Heart right ventricle (tissue), 16 donors: ENCODE data around the gene NMNAT3. TPM values are rescaled to one million over a fixed set of nuclear protein-coding genes. Genes with fewer than 3 reads are reported as not detected.

ENCODE experiments used
- ATAC-seq, 8 donors: fragments of 200-7000 bp; cut with Tn5 transposase; one replicate each; pipeline ENCODE4 v1.9.1; 2020; ENCODE audit warnings: mild to moderate bottlenecking in 8 of 8, moderate library complexity in 8 of 8, moderate number of reproducible peaks in 1 of 8
- DNase-seq, 2 donors: peaks; one replicate each; pipeline ENCODE4 v3.0.0-alpha.2; 2020
- H3K27ac ChIP-seq, 10 donors: fragments of 200-600 bp; sonication (generic) in 2 of 10; one replicate each; pipeline versions ENCODE4 v1.5.0 to v1.8.0; 2020 to 2022; ENCODE audit warnings: mild to moderate bottlenecking in 3 of 10
- H3K27me3 ChIP-seq, 7 donors: fragments of 200-600 bp; one replicate each; pipeline ENCODE4 v1.8.0; 2021 to 2022; ENCODE audit warnings: mild to moderate bottlenecking in 2 of 7
- H3K36me3 ChIP-seq, 9 donors: fragments of 200-600 bp; sonication (generic) in 1 of 9; one replicate each; pipeline versions ENCODE4 v1.5.0 to v1.8.0; 2020 to 2022; ENCODE audit warnings: mild to moderate bottlenecking in 2 of 9
- H3K4me1 ChIP-seq, 9 donors: fragments of 200-600 bp; sonication (generic) in 1 of 9; one replicate each; pipeline versions ENCODE4 v1.5.0 to v1.8.0; 2020 to 2022; ENCODE audit warnings: mild to moderate bottlenecking in 4 of 9
- H3K4me3 ChIP-seq, 10 donors: fragments of 200-600 bp; sonication (generic) in 2 of 10; one replicate each; pipeline versions ENCODE4 v1.5.0 to v1.8.0; 2020 to 2022; ENCODE audit warnings: mild to moderate bottlenecking in 7 of 10, moderate library complexity in 2 of 10
- H3K9me3 ChIP-seq, 11 donors: fragments of 200-600 bp in 10 of 11; sonication (generic) in 2 of 11; one replicate each; pipeline versions ENCODE4 v1.5.0 to v1.8.0; 2013 to 2022; ENCODE audit warnings: mild to moderate bottlenecking in 2 of 11, control low read depth in 1 of 11, moderate library complexity in 1 of 11
- CTCF ChIP-seq, 9 donors: fragments of 200-600 bp; sonication (generic) in 2 of 9; IDR thresholded peaks; one replicate each; pipeline versions ENCODE4 v1.5.0 to v1.8.0; 2021 to 2022; ENCODE audit warnings: antibody characterized with exemption in 9 of 9, mild to moderate bottlenecking in 5 of 9, moderate library complexity in 1 of 9
- WGBS, 2 donors: extraction: QIAGEN DNeasy Blood & Tissue Kit; methylation state at CpG; one replicate each; pipeline ENCODE4 v1.1.7; 2013; ENCODE audit warnings: inconsistent platforms in 1 of 2; 5-methylcytosine and 5-hydroxymethylcytosine counted together
- intact Hi-C, 10 donors: fragments of 100-400 bp; cut with DNase I; formaldehyde crosslinking; loops; one replicate each; pipeline versions ENCODE4 v1.11.1 to v1.14.2; 2022
- polyA plus RNA-seq, 2 donors: library from polyadenylated mRNA; stranded (reverse); fragments of 200-250 nt; gene quantifications; one replicate each; pipeline ENCODE4 v1.2.3, GENCODE V29; 2013
- total RNA-seq, 10 donors: library from RNA; stranded (reverse); fragmentation: NEBNext Ultra II Directional in 3 of 10; extraction: Animal tissue kit (Norgen Biotek cat#: 25700) in 3 of 10; gene quantifications; one replicate each; pipeline versions ENCODE4 v1.2.1 to v1.2.4, GENCODE V29; 2021 to 2023
- donor health status: Arrhythmogenic right ventricular cardiomyopathy.
- donor health status: ischemic (EF 13 %, LVEDD 7.1; RV severe dilation, severe dysfunction).
- donor health status: healthy with polysubstance abuse.
- donor health status: DM: no; HTN: yes; CAD: no.
- donor health status: DM: no; HTN: no; CAD: no.
- donor health status: ischemic (EF 25% LVEDD 6.9; RV normal size, moderate dysfunction).
- donor health status: ischemic (EF 25% LVEDD 5.7; RV mildly dilated, moderate dysfunction).
- donor health status: healthy.
- donor health status: DM: yes; HTN: yes; CAD: no.
- donor health status: Ischemic cardiomyopathy.
- donor health status: ischemic (EF 35%, LVEDD 5.7; RV mildly dilated, moderate dysfunction).
- donor health status: nonischemic (EF 11% LVEDD 7.7; RV severe dilation, severe dysfunction).
- donor health status: DM: yes; HTN: yes; CAD: no.
- donor health status: PGD.
- donor health status: ischemic (EF 29% LVEDD 5.4; RV normal size, mild dysfunction).
- donor health status: nonischemic (EF 23%, LVEDD 6.1; RV moderate dilation, normal function).

Gene NMNAT3
- total and polyA plus RNA-seq, 12 donors, result 6.2 to 15.3 (median 12.7) TPM

- no peak for DNase-seq
- WGBS, 2 donors, result 57 to 58% methylated on average over 3 of the region's 3 CpGs
- Histone ChIP-seq H3K9me3 (no peaks in the 10 kb centered on the region), H3K27ac (no peak overlapping the region), H3K4me3 (no peak overlapping the region), H3K4me1 (peaks cover 0 to 10% (median 0%) of the 10 kb centered on the region in 9 donors), H3K36me3 (no peaks in the 10 kb centered on the region), H3K27me3 (peaks cover 0 to 5% (median 0%) of the 10 kb centered on the region in 7 donors)
- no peak for TF ChIP-seq CTCF (IDR thresholded peaks at IDR 0.05)
- no peak for ATAC-seq
- intact Hi-C loops, result loop anchor here in 6 of 10 donors (5.0 to 10.0 kb wide), 3 partner anchors 215 to 220 kb away; partner anchors contain the start of gene CLSTN2 (in 3 of the 6)
These were observed 39.2 kb upstream of the NMNAT3 start for GRCh38 chr3:139716908-139717485.

GRCh38 chr3:139715743-139716360 lies 38.1 kb upstream of the NMNAT3 start:
- intact Hi-C loops, result loop anchor here in 6 of 10 donors (5.0 to 10.0 kb wide), 3 partner anchors 216 to 221 kb away; partner anchors contain the start of gene CLSTN2 (in 3 of the 6)
- TF ChIP-seq CTCF (IDR thresholded peaks at IDR 0.05), result no peak
- Histone ChIP-seq H3K36me3 (no peaks in the 10 kb centered on the region), H3K9me3 (no peaks in the 10 kb centered on the region), H3K27me3 (peaks cover 0 to 5% (median 0%) of the 10 kb centered on the region in 7 donors), H3K27ac (no peak overlapping the region), H3K4me1 (peaks cover 0 to 10% (median 0%) of the 10 kb centered on the region in 9 donors), H3K4me3 (no peak overlapping the region)
- ATAC-seq (no peak), DNase-seq (no peak)
- 39 to 72% methylated on average over 2 of the region's 2 CpGs for WGBS, 2 donors

- H3K4me1 ChIP-seq, result peaks cover 0 to 10% (median 0%) of the 10 kb centered on the region in 9 donors
- H3K9me3 ChIP-seq, result no peaks in the 10 kb centered on the region
- no peak for TF ChIP-seq CTCF (IDR thresholded peaks at IDR 0.05)
- no peak overlapping the region for H3K27ac ChIP-seq
- peaks cover 0 to 5% (median 0%) of the 10 kb centered on the region in 7 donors for H3K27me3 ChIP-seq
- no peak for DNase-seq
- H3K36me3 ChIP-seq, result no peaks in the 10 kb centered on the region
- 85 to 89% methylated on average over 2 of the region's 2 CpGs for WGBS, 2 donors
- no peak overlapping the region for H3K4me3 ChIP-seq
- intact Hi-C loops, result loop anchor here in 6 of 10 donors (5.0 to 10.0 kb wide), 3 partner anchors 217 to 222 kb away; partner anchors contain the start of gene CLSTN2 (in 3 of the 6)
- ATAC-seq, result no peak
These were observed 37.4 kb upstream of the NMNAT3 start for GRCh38 chr3:139715166-139715565.

GRCh38 chr3:139710212-139710611 lies 32.4 kb upstream of the NMNAT3 start:
- WGBS, 2 donors, result 61 to 62% methylated on average over 3 of the region's 3 CpGs
- no peaks in the 10 kb centered on the region for H3K4me1 ChIP-seq
- H3K4me3 ChIP-seq, result no peak overlapping the region
- no peak for TF ChIP-seq CTCF (IDR thresholded peaks at IDR 0.05)
- intact Hi-C loops, result loop anchor here in 2 of 10 donors (10.0 kb wide), 1 partner anchor 225 kb away; the partner anchor contains the start of gene CLSTN2 (in 2 of the 2)
- H3K9me3 ChIP-seq, result no peaks in the 10 kb centered on the region
- no peak for ATAC-seq
- DNase-seq, result no peak
- no peak overlapping the region for H3K27ac ChIP-seq
- H3K36me3 ChIP-seq, result no peaks in the 10 kb centered on the region
- no peaks in the 10 kb centered on the region for H3K27me3 ChIP-seq
